ENCODE data around the gene TLR10. TPM values are rescaled to one million over a fixed set of nuclear protein-coding genes. Genes with fewer than 3 reads are reported as not detected.

The TLR10 gene
- polyA plus RNA-seq, 1 of the 3 experiments (the other 2 are of a cell fraction), result not detected

GRCh38 chr4:38818441-38818976 is 35.7 kb upstream of the TLR10 start:
- no peaks in the 10 kb centered on the region for H3K27me3 ChIP-seq (ENCODE audit: insufficient read depth)
- no peak for DNase-seq
- no peak overlapping the region for H3K9ac ChIP-seq
- POLR2A ChIA-PET, result no interaction called here
- no peaks in the 10 kb centered on the region for H3F3A ChIP-seq (replicated peaks; ENCODE audit: insufficient read depth)
- no peak overlapping the region for H3K4me2 ChIP-seq
- H2AFZ ChIP-seq (ENCODE audit: low read depth), result no peak overlapping the region
- no peak overlapping the region for H3K4me3 ChIP-seq (ENCODE audit: low read depth in 2 of 2, low read length in 1 of 2)
- H3K36me3 ChIP-seq (replicated peaks in 1 of 2; ENCODE audit: control insufficient read depth in 1 of 2, insufficient read depth in 2 of 2, low read length in 1 of 2), result no peaks in the 10 kb centered on the region
- no peaks in the 10 kb centered on the region for H4K20me1 ChIP-seq (ENCODE audit: insufficient read depth)
- no peak overlapping the region for H3K27ac ChIP-seq (ENCODE audit: low read depth in 2 of 2, low read length in 1 of 2)
- CTCF ChIA-PET, result interaction anchor here (0.6 to 1.0 kb wide), 2 partner anchors 59 to 785 kb away, joined by 3 read pairs; no protein-coding TSS in a partner anchor
- no peaks in the 10 kb centered on the region for H3K9me3 ChIP-seq
- H3K79me2 ChIP-seq (ENCODE audit: insufficient read depth), result no peaks in the 10 kb centered on the region
- WGBS (ENCODE audit: low lambda C conversion rate), result 32% methylated on average over 5 of the region's 5 CpGs
- H3K4me1 ChIP-seq (ENCODE audit: control insufficient read depth in 1 of 2, insufficient read depth in 2 of 2, low read depth in 1 of 2, low read length in 1 of 2), result no peaks in the 10 kb centered on the region
- TF ChIP-seq CHD2 (IDR thresholded peaks at IDR 0.05; ENCODE audit: low read length, partially characterized antibody), result no peak
- no peak for TF ChIP-seq RFX5 (IDR thresholded peaks at IDR 0.05; ENCODE audit: low read length)
- H3K9me2 ChIP-seq, result no peaks in the 10 kb centered on the region

- Histone ChIP-seq H3F3A (replicated peaks; ENCODE audit: insufficient read depth) (no peaks in the 10 kb centered on the region), H3K9me2 (no peaks in the 10 kb centered on the region), H3K27ac (ENCODE audit: low read depth in 2 of 2, low read length in 1 of 2) (no peak overlapping the region), H3K36me3 (replicated peaks in 1 of 2; ENCODE audit: control insufficient read depth in 1 of 2, insufficient read depth in 2 of 2, low read length in 1 of 2) (no peaks in the 10 kb centered on the region), H3K79me2 (ENCODE audit: insufficient read depth) (no peaks in the 10 kb centered on the region), H2AFZ (ENCODE audit: low read depth) (no peak overlapping the region), H3K9ac (no peak overlapping the region), H3K4me3 (ENCODE audit: low read depth in 2 of 2, low read length in 1 of 2) (no peak overlapping the region), H3K4me2 (no peak overlapping the region), H3K4me1 (ENCODE audit: control insufficient read depth in 1 of 2, insufficient read depth in 2 of 2, low read depth in 1 of 2, low read length in 1 of 2) (no peaks in the 10 kb centered on the region), H4K20me1 (ENCODE audit: insufficient read depth) (no peaks in the 10 kb centered on the region), H3K27me3 (ENCODE audit: insufficient read depth) (no peaks in the 10 kb centered on the region), H3K9me3 (no peaks in the 10 kb centered on the region)
- 45% methylated on average over 3 of the region's 3 CpGs for WGBS (ENCODE audit: low lambda C conversion rate)
- CTCF ChIA-PET, result interaction anchor here (1.7 kb wide), 1 partner anchor 57 kb away, joined by 7 read pairs; no protein-coding TSS in a partner anchor
- POLR2A ChIA-PET, result no interaction called here
- no peak for TF ChIP-seq FOSL2 (IDR thresholded peaks at IDR 0.05; ENCODE audit: borderline replicate concordance, low read depth)
- TF ChIP-seq, protein P1, sequence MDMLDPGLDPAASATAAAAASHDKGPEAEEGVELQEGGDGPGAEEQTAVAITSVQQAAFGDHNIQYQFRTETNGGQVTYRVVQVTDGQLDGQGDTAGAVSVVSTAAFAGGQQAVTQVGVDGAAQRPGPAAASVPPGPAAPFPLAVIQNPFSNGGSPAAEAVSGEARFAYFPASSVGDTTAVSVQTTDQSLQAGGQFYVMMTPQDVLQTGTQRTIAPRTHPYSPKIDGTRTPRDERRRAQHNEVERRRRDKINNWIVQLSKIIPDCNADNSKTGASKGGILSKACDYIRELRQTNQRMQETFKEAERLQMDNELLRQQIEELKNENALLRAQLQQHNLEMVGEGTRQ (IDR thresholded peaks at IDR 0.05; ENCODE audit: borderline replicate concordance, low read depth, low read length), result no peak
- no peak for DNase-seq
Measured at GRCh38 chr4:38815885-38816782, 33.3 kb upstream of the TLR10 start.

DNA sequence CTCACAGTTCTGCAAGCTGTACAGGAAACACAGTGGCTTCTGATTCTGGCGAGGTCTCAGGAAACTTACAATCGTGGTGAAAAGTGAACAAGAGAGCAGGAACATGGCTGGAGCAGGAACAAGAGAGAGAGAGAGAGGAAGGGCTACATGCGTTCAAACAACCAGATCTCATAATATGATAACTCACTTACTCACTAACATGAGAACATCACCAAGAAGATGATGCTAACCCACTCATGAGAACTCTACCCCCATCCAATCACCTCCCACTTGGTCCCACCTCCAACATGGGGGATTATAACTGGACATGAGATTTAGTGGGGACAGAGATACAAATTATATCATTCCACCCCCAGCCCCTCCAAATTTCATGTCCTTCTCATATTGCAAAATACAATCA is 31.6 kb upstream of the TLR10 start:
- DNase-seq, result no peak
- Histone ChIP-seq H3K4me1 (ENCODE audit: control insufficient read depth in 1 of 2, insufficient read depth in 2 of 2, low read depth in 1 of 2, low read length in 1 of 2) (no peaks in the 10 kb centered on the region), H3K27me3 (ENCODE audit: insufficient read depth) (no peaks in the 10 kb centered on the region), H3K79me2 (ENCODE audit: insufficient read depth) (no peaks in the 10 kb centered on the region), H3F3A (replicated peaks; ENCODE audit: insufficient read depth) (no peaks in the 10 kb centered on the region), H4K20me1 (ENCODE audit: insufficient read depth) (no peaks in the 10 kb centered on the region), H3K9me2 (no peaks in the 10 kb centered on the region), H3K36me3 (replicated peaks in 1 of 2; ENCODE audit: control insufficient read depth in 1 of 2, insufficient read depth in 2 of 2, low read length in 1 of 2) (no peaks in the 10 kb centered on the region), H2AFZ (ENCODE audit: low read depth) (no peak overlapping the region), H3K27ac (ENCODE audit: low read depth in 2 of 2, low read length in 1 of 2) (no peak overlapping the region), H3K9ac (no peak overlapping the region), H3K9me3 (no peaks in the 10 kb centered on the region), H3K4me3 (ENCODE audit: low read depth in 2 of 2, low read length in 1 of 2) (no peak overlapping the region), H3K4me2 (no peak overlapping the region)
- 26% methylated on average over 3 of the region's 3 CpGs for WGBS (ENCODE audit: low lambda C conversion rate)
- no peak for TF ChIP-seq RFX5 (IDR thresholded peaks at IDR 0.05; ENCODE audit: low read length)
- no peak for TF ChIP-seq MXI1 (IDR thresholded peaks at IDR 0.05; ENCODE audit: low read depth, low read length)
- no peak for TF ChIP-seq MAX (IDR thresholded peaks at IDR 0.05; ENCODE audit: low read depth)
- TF ChIP-seq EP300 (IDR thresholded peaks at IDR 0.05; ENCODE audit: borderline replicate concordance in 1 of 2, low read depth in 1 of 2, low read length in 1 of 2), result no peak
- TF ChIP-seq GABPA (IDR thresholded peaks at IDR 0.05; ENCODE audit: low read depth), result no peak
- no peak for TF ChIP-seq RXRA (IDR thresholded peaks at IDR 0.05; ENCODE audit: borderline replicate concordance, low read depth)
- TF ChIP-seq TAF1 (IDR thresholded peaks at IDR 0.05; ENCODE audit: borderline replicate concordance, low read depth, low read length), result no peak
- TF ChIP-seq IRF3 (IDR thresholded peaks at IDR 0.05; ENCODE audit: low read depth, low read length), result no peak
- TF ChIP-seq EZH2phosphoT487 (IDR thresholded peaks at IDR 0.05; ENCODE audit: borderline replicate concordance, low read depth), result no peak
- TF ChIP-seq FOSL2 (IDR thresholded peaks at IDR 0.05; ENCODE audit: borderline replicate concordance, low read depth), result no peak
- no peak for TF ChIP-seq SIN3A (IDR thresholded peaks at IDR 0.05; ENCODE audit: borderline replicate concordance, low read depth, low read length)
- no peak for TF ChIP-seq RAD21 (IDR thresholded peaks at IDR 0.05; ENCODE audit: low read length)
- no peak for TF ChIP-seq NRF1 (IDR thresholded peaks at IDR 0.05; ENCODE audit: low read depth, low read length)
- TF ChIP-seq NFIC (IDR thresholded peaks at IDR 0.05; ENCODE audit: borderline replicate concordance), result no peak
- no peak for TF ChIP-seq FOXJ3 (CRISPR knock-in tag; IDR thresholded peaks at IDR 0.05)
- CTCF ChIA-PET, result interaction anchor here (0.9 to 1.7 kb wide), 2 partner anchors 10 to 55 kb away, joined by 4 to 7 read pairs; partner anchors contain the start of gene TLR1
- POLR2A ChIA-PET, result no interaction called here

Measured in SK-N-SH (cell line).